HG02840 (cell line): ENCODE measurements around the gene CA9.

Source experiments
- ATAC-seq: cut with Tn5 transposase; IDR thresholded peaks from one replicate; pipeline ENCODE4 v1.9.1; 2021; ENCODE audit warnings: mild to moderate bottlenecking, moderate library complexity, moderate number of reproducible peaks; ENCODE audit not compliant: unreplicated experiment, low FRiP score

CA9 gene

GRCh38 chr9:35690614-35691333, 17.0 kb downstream of the CA9 start:
- ATAC-seq, result no peak

- ATAC-seq, result no peak
These were observed 17.6 kb downstream of the CA9 start for GRCh38 chr9:35691334-35691650.

- ATAC-seq, result no peak
These were observed 18.1 kb downstream of the CA9 start for GRCh38 chr9:35691757-35692301.

DNA sequence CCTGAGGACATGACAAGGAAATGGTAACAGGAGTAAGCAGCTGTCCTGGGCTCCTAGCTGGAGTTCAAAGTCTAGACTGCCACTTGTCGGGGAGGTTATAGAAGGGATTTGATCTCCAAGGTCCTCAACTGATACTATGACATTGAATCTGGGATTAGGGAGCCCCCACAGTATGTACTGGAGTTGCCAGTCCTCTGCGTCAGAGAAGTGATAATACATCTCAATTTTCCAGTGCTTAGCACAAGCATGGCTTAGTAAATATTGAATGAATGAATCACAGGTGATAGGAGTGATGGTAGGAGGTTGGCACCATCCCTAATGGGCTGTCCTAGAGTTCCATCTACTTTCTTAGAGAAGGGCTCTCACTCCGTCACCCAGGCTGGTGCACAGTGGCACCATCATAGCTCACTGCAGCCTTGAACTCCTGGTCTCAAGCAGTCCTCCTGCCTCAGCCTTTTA, 22.2 kb downstream of the CA9 start:
- ATAC-seq, result no peak

DNA sequence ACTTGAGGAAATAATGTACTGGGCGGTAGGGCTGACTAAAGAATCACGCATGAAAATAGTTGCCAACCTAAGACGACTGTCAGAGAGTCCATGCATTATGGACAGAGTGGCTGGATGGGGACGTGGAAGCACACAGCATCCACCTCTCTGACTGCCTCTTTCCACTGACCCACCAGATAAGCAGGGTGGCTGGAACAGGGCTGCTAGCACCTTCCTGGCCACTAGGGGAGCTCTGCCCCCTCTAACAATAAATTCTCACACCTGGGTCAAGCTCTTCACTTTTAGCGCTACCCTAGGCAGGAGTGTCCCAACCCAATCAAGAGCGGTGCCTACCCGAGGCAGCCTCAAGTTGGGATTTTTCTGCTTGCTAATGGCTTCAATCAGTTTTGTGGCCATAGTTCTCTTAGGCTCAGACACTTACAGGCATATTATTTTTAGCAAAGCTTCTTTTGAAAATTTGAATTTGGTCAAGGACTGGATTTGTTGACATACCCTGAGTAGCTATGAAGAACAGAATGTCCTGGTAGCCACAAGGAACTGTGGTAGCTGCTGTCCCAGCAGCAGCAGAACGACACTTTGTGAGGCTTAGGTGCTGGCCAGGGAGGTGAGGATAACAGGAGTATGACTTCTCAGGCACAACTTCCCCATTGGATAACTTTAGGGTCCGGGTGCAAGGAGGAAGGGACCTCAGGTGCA, 22.9 kb downstream of the CA9 start:
- ATAC-seq, result no peak

DNA sequence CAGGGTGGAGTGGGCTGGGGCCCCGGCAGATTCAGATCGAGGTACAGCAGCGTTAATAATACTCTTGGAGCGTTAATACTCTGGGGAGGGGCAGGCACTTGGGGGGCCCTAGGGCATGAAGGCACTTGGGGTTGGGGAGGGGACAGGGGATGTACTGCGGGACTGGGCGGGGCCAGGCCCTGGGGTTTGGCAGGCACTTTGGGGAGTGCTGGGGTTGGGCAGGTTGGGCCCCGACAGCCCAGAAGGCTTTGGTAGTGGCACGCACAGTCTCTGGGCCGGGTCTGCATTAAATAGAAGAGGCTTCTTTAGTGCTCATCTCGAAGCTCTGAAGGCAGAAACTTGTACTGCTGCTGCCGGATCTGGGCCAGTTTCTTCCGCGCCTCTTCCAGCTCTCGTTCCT, 23.8 kb downstream of the CA9 start:
- ATAC-seq, result no peak

- ATAC-seq, result no peak
These were observed 24.5 kb downstream of the CA9 start for GRCh38 chr9:35698231-35698630.

DNA sequence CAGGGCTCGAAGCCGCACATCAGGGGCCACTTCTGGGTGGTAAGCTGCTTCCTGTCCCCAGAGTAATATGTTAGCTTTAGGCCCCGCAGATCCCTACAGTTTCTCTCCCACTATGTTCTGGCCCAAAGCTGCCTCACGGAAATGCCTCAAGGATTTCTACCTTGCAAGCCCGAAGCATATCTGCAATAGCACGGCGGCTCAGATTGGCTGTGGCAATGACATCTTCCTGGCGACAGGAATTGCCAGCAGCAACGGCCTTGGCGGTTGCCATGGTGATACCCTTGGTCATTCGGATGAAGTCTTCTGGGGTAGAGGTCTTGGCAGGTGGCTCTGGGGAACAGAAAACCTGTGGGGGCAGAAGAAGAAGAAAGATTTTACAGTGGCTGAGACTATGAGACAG, 26.3 kb downstream of the CA9 start:
- no peak for ATAC-seq

- no peak for ATAC-seq
These were observed 27.2 kb downstream of the CA9 start for GRCh38 chr9:35700942-35701341.

- ATAC-seq, result no peak
These were observed 29.0 kb downstream of the CA9 start for GRCh38 chr9:35702696-35703095.

GRCh38 chr9:35703906-35704672, 30.4 kb downstream of the CA9 start:
- no peak for ATAC-seq

DNA sequence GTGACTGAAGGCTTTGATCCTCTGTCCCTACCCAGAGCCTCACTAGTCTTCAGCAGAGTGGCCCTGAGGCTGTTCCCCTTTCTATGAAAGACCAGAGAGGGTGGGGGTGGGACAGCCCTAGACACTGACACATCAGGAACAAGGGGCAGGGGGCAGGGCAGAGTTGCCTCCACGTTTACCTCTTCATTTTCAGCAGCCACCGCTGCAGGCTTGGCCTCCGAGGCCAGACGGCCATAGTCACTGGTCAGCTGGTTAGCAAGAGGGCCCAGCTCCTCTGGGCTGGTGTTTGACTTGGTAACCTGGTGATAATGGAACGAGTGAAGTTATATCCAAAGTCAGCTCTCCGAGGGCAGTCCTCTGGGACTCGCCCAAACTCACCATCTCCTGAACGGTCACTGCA, 31.6 kb downstream of the CA9 start:
- no peak for ATAC-seq

GRCh38 chr9:35705836-35706430, 32.2 kb downstream of the CA9 start:
- ATAC-seq, result no peak

GRCh38 chr9:35706951-35707350, 33.2 kb downstream of the CA9 start:
- no peak for ATAC-seq

- ATAC-seq, result no peak
These were observed 34.4 kb downstream of the CA9 start for GRCh38 chr9:35708146-35708545.

GRCh38 chr9:35710818-35711500, 37.2 kb downstream of the CA9 start:
- no peak for ATAC-seq

GRCh38 chr9:35711501-35712428, 38.0 kb downstream of the CA9 start:
- no peak for ATAC-seq

GRCh38 chr9:35712762-35713400, 39.2 kb downstream of the CA9 start:
- no peak for ATAC-seq

GRCh38 chr9:35713578-35713977, 39.9 kb downstream of the CA9 start:
- ATAC-seq, result no peak
